ENCODE measurements around the gene IGSF6. TPM values are rescaled to one million over a fixed set of nuclear protein-coding genes. Genes with fewer than 3 reads are reported as not detected.

Gene IGSF6
- total RNA-seq, 2 experiments from 2014 or later = 0.24 to 0.34 TPM

- CTCF ChIA-PET = interaction anchor here (0.8 to 3.0 kb wide), 4 partner anchors 12 to 30 kb away, joined by 3 to 10 read pairs (median 6); no protein-coding TSS in a partner anchor
- peak; percentile 59 for DNase-seq
- POLR2A ChIA-PET = interaction anchor here (0.6 kb wide), 1 partner anchor 20 kb away, joined by 3 read pairs; no protein-coding TSS in a partner anchor
- H3K36me3 Mint-ChIP-seq (ENCODE audit: low read depth) = peaks cover 64% of the 10 kb centered on the region
- peak overlapping the region; percentile 8 for H3K4me3 Mint-ChIP-seq
- H3K4me1 Mint-ChIP-seq (ENCODE audit: low read depth) = peaks cover 55% of the 10 kb centered on the region
- H3K9me3 Mint-ChIP-seq (ENCODE audit: insufficient read depth) = no peaks in the 10 kb centered on the region
- peak overlapping the region; percentile 71 for H3K27ac Mint-ChIP-seq
- ATAC-seq = peak; percentile 89
- no peaks in the 10 kb centered on the region for H3K27me3 Mint-ChIP-seq (ENCODE audit: low read depth)
These were observed 25.6 kb downstream of the IGSF6 start for GRCh38 chr16:21626659-21627277.

GRCh38 chr16:21625026-21625425 is 27.4 kb downstream of the IGSF6 start:
- CTCF ChIA-PET = interaction anchor here (0.8 to 3.0 kb wide), 3 partner anchors 14 to 32 kb away, joined by 3 to 10 read pairs (median 6); no protein-coding TSS in a partner anchor
- DNase-seq = no peak
- H3K9me3 Mint-ChIP-seq (ENCODE audit: insufficient read depth) = no peaks in the 10 kb centered on the region
- H3K4me1 Mint-ChIP-seq (ENCODE audit: low read depth) = peaks cover 72% of the 10 kb centered on the region
- no peak overlapping the region for H3K27ac Mint-ChIP-seq
- no peak overlapping the region for H3K4me3 Mint-ChIP-seq
- H3K27me3 Mint-ChIP-seq (ENCODE audit: low read depth) = no peaks in the 10 kb centered on the region
- POLR2A ChIA-PET = no interaction called here
- H3K36me3 Mint-ChIP-seq (ENCODE audit: low read depth) = peaks cover 72% of the 10 kb centered on the region
- no peak for ATAC-seq

GRCh38 chr16:21622545-21622944 is 29.9 kb downstream of the IGSF6 start:
- H3K9me3 Mint-ChIP-seq (ENCODE audit: insufficient read depth) = no peaks in the 10 kb centered on the region
- H3K36me3 Mint-ChIP-seq (ENCODE audit: low read depth) = peaks cover 69% of the 10 kb centered on the region
- CTCF ChIA-PET = interaction anchor here (0.8 to 2.2 kb wide), 7 partner anchors 11 to 35 kb away, joined by 3 to 9 read pairs (median 4); no protein-coding TSS in a partner anchor
- no peak for ATAC-seq
- no peak for DNase-seq
- no peaks in the 10 kb centered on the region for H3K27me3 Mint-ChIP-seq (ENCODE audit: low read depth)
- POLR2A ChIA-PET = no interaction called here
- H3K4me3 Mint-ChIP-seq = no peak overlapping the region
- H3K4me1 Mint-ChIP-seq (ENCODE audit: low read depth) = peaks cover 79% of the 10 kb centered on the region
- no peak overlapping the region for H3K27ac Mint-ChIP-seq

GRCh38 chr16:21620592-21620991 is 31.8 kb downstream of the IGSF6 start:
- Mint-ChIP-seq H3K4me1 (ENCODE audit: low read depth) (peaks cover 76% of the 10 kb centered on the region), H3K27ac (no peak overlapping the region), H3K4me3 (no peak overlapping the region), H3K36me3 (ENCODE audit: low read depth) (peaks cover 68% of the 10 kb centered on the region), H3K27me3 (ENCODE audit: low read depth) (no peaks in the 10 kb centered on the region), H3K9me3 (ENCODE audit: insufficient read depth) (no peaks in the 10 kb centered on the region)
- ChIA-PET CTCF (interaction anchor here (1.8 kb wide), 2 partner anchors 9 to 20 kb away, joined by 4 to 8 read pairs; no protein-coding TSS in a partner anchor), POLR2A (no interaction called here)
- DNase-seq = no peak
- ATAC-seq = no peak

GRCh38 chr16:21619765-21620425 is 32.5 kb downstream of the IGSF6 start:
- DNase-seq = no peak
- H3K4me3 Mint-ChIP-seq = no peak overlapping the region
- no peaks in the 10 kb centered on the region for H3K27me3 Mint-ChIP-seq (ENCODE audit: low read depth)
- peaks cover 76% of the 10 kb centered on the region for H3K4me1 Mint-ChIP-seq (ENCODE audit: low read depth)
- no peak overlapping the region for H3K27ac Mint-ChIP-seq
- no peaks in the 10 kb centered on the region for H3K9me3 Mint-ChIP-seq (ENCODE audit: insufficient read depth)
- peaks cover 64% of the 10 kb centered on the region for H3K36me3 Mint-ChIP-seq (ENCODE audit: low read depth)
- ChIA-PET POLR2A (no interaction called here), CTCF (interaction anchor here (0.6 to 1.8 kb wide), 4 partner anchors 10 to 21 kb away, joined by 3 to 4 read pairs (median 3); no protein-coding TSS in a partner anchor)
- ATAC-seq = no peak

- Mint-ChIP-seq H3K27me3 (ENCODE audit: low read depth) (no peaks in the 10 kb centered on the region), H3K27ac (no peak overlapping the region), H3K4me1 (ENCODE audit: low read depth) (peaks cover 78% of the 10 kb centered on the region), H3K9me3 (ENCODE audit: insufficient read depth) (no peaks in the 10 kb centered on the region), H3K36me3 (ENCODE audit: low read depth) (peaks cover 67% of the 10 kb centered on the region), H3K4me3 (no peak overlapping the region)
- no peak for DNase-seq
- CTCF ChIA-PET = interaction anchor here (2.4 kb wide), 1 partner anchor 18 kb away, joined by 7 read pairs; no protein-coding TSS in a partner anchor
- POLR2A ChIA-PET = no interaction called here
- ATAC-seq = no peak
These were observed 34.1 kb downstream of the IGSF6 start for GRCh38 chr16:21618281-21618680.

- H3K9me3 Mint-ChIP-seq (ENCODE audit: insufficient read depth) = no peaks in the 10 kb centered on the region
- no peak overlapping the region for H3K27ac Mint-ChIP-seq
- CTCF ChIA-PET = interaction anchor here (0.6 to 2.4 kb wide), 2 partner anchors 17 to 59 kb away, joined by 5 to 7 read pairs; no protein-coding TSS in a partner anchor
- peaks cover 66% of the 10 kb centered on the region for H3K36me3 Mint-ChIP-seq (ENCODE audit: low read depth)
- H3K27me3 Mint-ChIP-seq (ENCODE audit: low read depth) = no peaks in the 10 kb centered on the region
- no peak for DNase-seq
- ATAC-seq = no peak
- H3K4me1 Mint-ChIP-seq (ENCODE audit: low read depth) = peaks cover 77% of the 10 kb centered on the region
- POLR2A ChIA-PET = no interaction called here
- no peak overlapping the region for H3K4me3 Mint-ChIP-seq
These were observed 34.8 kb downstream of the IGSF6 start for GRCh38 chr16:21617607-21618006.

- ATAC-seq (no peak), DNase-seq (no peak)
- H3K9me3 Mint-ChIP-seq (ENCODE audit: insufficient read depth) = no peaks in the 10 kb centered on the region
- H3K4me3 Mint-ChIP-seq = no peak overlapping the region
- ChIA-PET POLR2A (no interaction called here), CTCF (interaction anchor here (1.7 kb wide), 1 partner anchor 10 kb away, joined by 7 read pairs; no protein-coding TSS in a partner anchor)
- H3K27me3 Mint-ChIP-seq (ENCODE audit: low read depth) = no peaks in the 10 kb centered on the region
- H3K4me1 Mint-ChIP-seq (ENCODE audit: low read depth) = peaks cover 77% of the 10 kb centered on the region
- H3K27ac Mint-ChIP-seq = peak overlapping the region; percentile 53
- H3K36me3 Mint-ChIP-seq (ENCODE audit: low read depth) = peaks cover 58% of the 10 kb centered on the region
These were observed 37.5 kb downstream of the IGSF6 start for GRCh38 chr16:21614896-21615295.

GRCh38 chr16:21613781-21614180 is 38.6 kb downstream of the IGSF6 start:
- H3K4me3 Mint-ChIP-seq = no peak overlapping the region
- no peak overlapping the region for H3K27ac Mint-ChIP-seq
- no peak for ATAC-seq
- CTCF ChIA-PET = interaction anchor here (1.1 kb wide), 1 partner anchor 13 kb away, joined by 3 read pairs; no protein-coding TSS in a partner anchor
- no peaks in the 10 kb centered on the region for H3K27me3 Mint-ChIP-seq (ENCODE audit: low read depth)
- peaks cover 50% of the 10 kb centered on the region for H3K36me3 Mint-ChIP-seq (ENCODE audit: low read depth)
- POLR2A ChIA-PET = no interaction called here
- peaks cover 81% of the 10 kb centered on the region for H3K4me1 Mint-ChIP-seq (ENCODE audit: low read depth)
- DNase-seq = no peak
- H3K9me3 Mint-ChIP-seq (ENCODE audit: insufficient read depth) = no peaks in the 10 kb centered on the region

- no peak overlapping the region for H3K27ac Mint-ChIP-seq
- no peak for ATAC-seq
- CTCF ChIA-PET = interaction anchor here (1.1 to 1.2 kb wide), 2 partner anchors 13 to 95 kb away, joined by 3 to 4 read pairs; no protein-coding TSS in a partner anchor
These were observed 39.0 kb downstream of the IGSF6 start for GRCh38 chr16:21613361-21613760.

GRCh38 chr16:21611556-21612384 is 40.6 kb downstream of the IGSF6 start:
- H3K4me3 Mint-ChIP-seq = peak overlapping the region; percentile 19
- H3K36me3 Mint-ChIP-seq (ENCODE audit: low read depth) = peaks cover 34% of the 10 kb centered on the region
- H3K4me1 Mint-ChIP-seq (ENCODE audit: low read depth) = peaks cover 92% of the 10 kb centered on the region
- no peaks in the 10 kb centered on the region for H3K27me3 Mint-ChIP-seq (ENCODE audit: low read depth)
- DNase-seq (peak; percentile 35), ATAC-seq (peak; percentile 48)
- H3K9me3 Mint-ChIP-seq (ENCODE audit: insufficient read depth) = no peaks in the 10 kb centered on the region
- CTCF ChIA-PET = interaction anchor here (1.1 to 2.3 kb wide), 5 partner anchors 10 to 97 kb away, joined by 3 to 8 read pairs (median 5); no protein-coding TSS in a partner anchor
- peak overlapping the region; percentile 82 for H3K27ac Mint-ChIP-seq
- POLR2A ChIA-PET = interaction anchor here (2.2 kb wide), 1 partner anchor 12 kb away, joined by 8 read pairs; the partner anchor contains the start of gene METTL9

More at GRCh38 chr16:21613361-21613760, 39.0 kb downstream of the IGSF6 start:
- Mint-ChIP-seq H3K27me3 (ENCODE audit: low read depth) (no peaks in the 10 kb centered on the region), H3K9me3 (ENCODE audit: insufficient read depth) (no peaks in the 10 kb centered on the region), H3K36me3 (ENCODE audit: low read depth) (peaks cover 46% of the 10 kb centered on the region), H3K4me3 (no peak overlapping the region), H3K4me1 (ENCODE audit: low read depth) (peaks cover 86% of the 10 kb centered on the region)
- DNase-seq = no peak
- POLR2A ChIA-PET = no interaction called here

All from activated CD8-positive, alpha-beta T cell treated with anti-CD3 and anti-CD28 coated beads, Interleukin-2, amount 10 ng/mL, durations not matched to agents 7 days and 5 days (primary cell).